ENCODE results near the gene PDE11A. TPM values are rescaled to one million over a fixed set of nuclear protein-coding genes. Genes with fewer than 3 reads are reported as not detected.

The PDE11A gene
- total and polyA plus RNA-seq, 2 experiments from 2014 or later, result 0.08 to 0.73 TPM

GRCh38 chr2:177869209-177869608 is 203.4 kb downstream of the PDE11A start:
- H3K9me3 Mint-ChIP-seq, result no peaks in the 10 kb centered on the region
- H3K36me3 Mint-ChIP-seq (ENCODE audit: low read depth), result no peaks in the 10 kb centered on the region
- TF ChIP-seq STAT1 (IDR thresholded peaks at IDR 0.05; ENCODE audit: unreplicated experiment), result no peak
- TF ChIP-seq CTCF (conservative IDR thresholded peaks at IDR 0.05; ENCODE audit: low read depth in 2 of 2), result no peak
- TF ChIP-seq ZNF114 (CRISPR knock-in tag; IDR thresholded peaks at IDR 0.05), result no peak
- TF ChIP-seq CREB1 (CRISPR knock-in tag; IDR thresholded peaks at IDR 0.05; ENCODE audit: low read depth), result no peak
- no peak for TF ChIP-seq NANOG (IDR thresholded peaks at IDR 0.05; ENCODE audit: borderline replicate concordance)
- no peak for TF ChIP-seq ETS1 (IDR thresholded peaks at IDR 0.05)
- no peak for TF ChIP-seq ZNF331 (CRISPR knock-in tag; IDR thresholded peaks at IDR 0.05; ENCODE audit: low read depth)
- no peak for TF ChIP-seq POLR2AphosphoS5 (IDR thresholded peaks at IDR 0.05; ENCODE audit: low read depth)
- no peak for TF ChIP-seq EZH2 (IDR thresholded peaks at IDR 0.05; ENCODE audit: low read depth, unreplicated experiment)
- TF ChIP-seq EZH2phosphoT487 (IDR thresholded peaks at IDR 0.05; ENCODE audit: unreplicated experiment), result no peak
- TF ChIP-seq JUNB (IDR thresholded peaks at IDR 0.05; ENCODE audit: unreplicated experiment), result no peak
- TF ChIP-seq ZNF462 (CRISPR knock-in tag; IDR thresholded peaks at IDR 0.05), result no peak
- no peak for TF ChIP-seq REST (IDR thresholded peaks at IDR 0.05; ENCODE audit: unreplicated experiment)
- no peak overlapping the region for H3K27ac Mint-ChIP-seq
- Histone ChIP-seq H3K36me3 (ENCODE audit: insufficient read depth) (no peaks in the 10 kb centered on the region), H3K9me2 (ENCODE audit: insufficient read depth) (no peaks in the 10 kb centered on the region), H3K4me2 (no peak overlapping the region), H2AFZ (no peak overlapping the region), H3K27me3 (ENCODE audit: insufficient read depth) (no peaks in the 10 kb centered on the region), H3K27ac (ENCODE audit: low read depth) (no peak overlapping the region), H4K20me1 (replicated peaks; ENCODE audit: insufficient read depth) (no peaks in the 10 kb centered on the region), H3K4me1 (ENCODE audit: insufficient read depth) (no peaks in the 10 kb centered on the region), H3K4me3 (no peak overlapping the region), H3F3A (replicated peaks; ENCODE audit: low read depth) (no peaks in the 10 kb centered on the region), H3K79me2 (replicated peaks; ENCODE audit: insufficient read depth) (no peaks in the 10 kb centered on the region)
- no peak for DNase-seq (ENCODE audit: low spot score)
- no peak for ATAC-seq
- no peaks in the 10 kb centered on the region for H3K27me3 Mint-ChIP-seq (ENCODE audit: insufficient read depth, low read depth, poor library complexity)
- no peak overlapping the region for H3K4me3 Mint-ChIP-seq
- no peaks in the 10 kb centered on the region for H3K4me1 Mint-ChIP-seq
